Activated CD4-positive, alpha-beta T cell treated with anti-CD3 and anti-CD28 coated beads for 4 hours (primary cell): ENCODE results near the gene SEMA4G.

ENCODE experiments used
- DNase-seq, 2 donors: peaks; one replicate each; pipeline ENCODE4 v3.0.0-alpha.2; 2020

Gene SEMA4G

DNA sequence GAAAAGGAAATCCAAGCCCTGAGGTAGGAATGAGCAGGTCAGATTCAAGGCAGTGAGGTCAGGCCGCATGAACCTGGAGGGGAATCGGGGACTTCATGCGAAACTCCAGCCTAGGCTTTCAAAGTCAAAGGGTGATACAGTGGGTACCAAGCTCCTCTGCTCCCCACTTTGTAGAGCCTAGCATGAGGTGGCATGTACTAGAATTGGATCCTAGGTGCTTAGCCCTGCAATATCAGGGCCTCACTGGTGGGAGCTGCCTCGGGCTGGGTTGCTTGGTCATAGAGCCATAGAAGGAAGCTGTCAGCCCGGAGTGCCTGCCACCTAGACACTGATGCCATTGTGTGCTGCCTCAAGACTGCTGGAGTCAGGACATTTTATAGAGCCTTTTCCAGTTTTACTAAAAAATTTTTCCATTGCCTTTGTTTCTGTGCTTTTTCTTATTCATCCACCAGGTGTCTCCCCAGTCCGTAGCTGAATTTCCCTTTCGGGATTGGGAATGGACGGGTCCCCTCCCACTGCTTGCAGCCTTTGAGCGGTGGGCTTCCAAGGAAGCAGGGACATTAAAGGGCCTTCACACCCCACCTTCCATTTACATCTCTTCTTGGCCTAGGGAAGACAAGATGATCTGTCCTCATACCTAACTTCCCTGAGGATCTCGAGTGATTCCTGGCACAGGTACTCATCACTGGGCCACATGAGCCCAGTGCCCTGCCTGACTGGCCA lies 24.8 kb downstream of the SEMA4G start:
- no peak for DNase-seq

DNA sequence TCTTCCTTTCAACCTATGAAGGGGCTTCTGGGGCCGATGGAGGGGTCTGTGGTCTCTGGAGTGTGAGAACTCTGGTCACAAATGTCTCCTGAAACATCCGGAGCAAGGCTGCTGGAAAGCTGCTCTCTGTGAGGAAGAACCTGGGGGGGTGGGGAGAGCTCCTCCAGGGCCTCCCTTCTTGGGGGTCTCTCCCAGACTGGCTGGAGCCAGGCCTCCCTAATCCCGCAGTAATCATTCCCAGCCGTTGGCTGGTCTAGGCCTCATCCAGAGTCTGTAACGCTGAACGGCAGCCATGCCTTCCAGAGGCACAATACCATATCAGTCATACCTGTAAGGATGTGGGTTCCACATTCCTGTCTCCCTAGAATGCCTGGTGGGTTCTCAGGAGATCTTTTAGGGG lies 25.9 kb downstream of the SEMA4G start:
- no peak for DNase-seq

DNA sequence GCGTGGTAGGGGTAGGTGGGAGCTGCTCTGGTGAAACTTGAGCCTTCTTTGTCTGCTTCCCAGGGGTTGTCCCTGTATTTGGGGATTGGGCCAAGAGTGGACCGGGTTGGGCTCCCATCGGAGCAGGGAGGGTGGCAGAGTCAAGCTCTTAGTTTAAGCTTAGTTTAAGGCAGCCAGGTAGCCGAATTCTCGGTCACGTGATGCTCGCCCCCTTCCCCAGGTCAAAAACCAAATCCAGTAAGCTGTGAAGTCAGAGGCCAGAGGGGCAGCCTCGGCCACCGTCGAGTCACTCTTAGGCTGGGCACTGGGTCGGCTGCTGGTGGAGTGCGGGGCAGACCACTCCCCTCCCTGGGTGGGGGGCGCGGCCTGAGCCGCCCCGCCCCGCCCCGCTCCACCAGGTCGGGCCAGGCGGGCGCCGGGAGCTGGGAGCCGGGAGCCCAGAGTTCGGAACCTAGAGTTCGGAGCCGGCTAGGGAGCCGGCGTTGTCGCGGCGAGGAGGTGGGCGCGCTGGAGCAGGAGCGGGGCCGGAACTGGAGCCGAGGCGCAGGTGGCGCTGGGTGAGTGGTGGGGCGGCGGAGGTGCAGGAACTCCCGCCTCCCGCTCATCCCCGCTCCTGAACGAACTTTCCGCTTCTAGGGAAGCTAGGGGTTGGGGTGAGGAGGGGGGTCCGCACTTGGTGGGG lies 27.5 kb downstream of the SEMA4G start:
- DNase-seq: peak in 1 of 2 donors; percentile 37

DNA sequence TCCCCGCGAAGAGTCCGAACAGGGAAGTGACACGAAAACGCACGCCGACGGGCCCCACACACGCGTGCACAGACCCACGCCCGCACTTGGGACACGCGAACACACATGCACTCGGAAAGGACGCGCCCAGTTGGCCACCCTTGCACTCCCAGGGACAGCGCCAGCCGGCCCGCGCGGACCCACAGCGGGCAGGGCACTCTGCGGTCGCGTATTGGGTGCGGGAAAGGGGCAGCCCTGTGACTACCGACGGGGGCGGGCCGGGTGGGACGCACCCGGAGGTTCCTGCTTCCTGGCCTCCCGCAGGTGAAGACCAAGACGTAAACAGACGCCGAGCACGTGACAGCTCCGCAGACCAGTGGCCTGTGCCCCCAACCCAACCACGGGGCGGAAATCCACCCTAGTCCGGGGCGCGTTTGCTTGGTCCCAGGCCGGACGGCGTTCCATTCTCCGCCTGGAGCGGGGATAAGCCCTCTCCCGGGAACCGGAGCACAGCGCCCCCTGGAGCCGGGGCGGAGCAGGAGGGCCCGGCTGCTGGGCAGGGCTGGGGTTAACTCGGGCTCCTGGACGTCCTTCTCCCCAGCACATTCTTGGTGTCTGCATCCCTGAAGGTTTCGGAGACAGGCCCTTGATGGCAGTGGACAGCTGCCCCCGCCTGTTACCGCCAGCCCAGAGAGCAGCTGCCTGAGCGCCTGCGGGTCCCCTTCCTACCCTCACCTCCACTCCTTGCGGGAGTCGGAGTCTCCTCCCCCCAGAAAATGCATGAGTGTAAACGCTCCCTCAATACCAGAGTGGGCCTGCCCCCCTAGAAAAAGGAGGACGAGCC lies 28.3 kb downstream of the SEMA4G start:
- peak; percentile 69 for DNase-seq

DNA sequence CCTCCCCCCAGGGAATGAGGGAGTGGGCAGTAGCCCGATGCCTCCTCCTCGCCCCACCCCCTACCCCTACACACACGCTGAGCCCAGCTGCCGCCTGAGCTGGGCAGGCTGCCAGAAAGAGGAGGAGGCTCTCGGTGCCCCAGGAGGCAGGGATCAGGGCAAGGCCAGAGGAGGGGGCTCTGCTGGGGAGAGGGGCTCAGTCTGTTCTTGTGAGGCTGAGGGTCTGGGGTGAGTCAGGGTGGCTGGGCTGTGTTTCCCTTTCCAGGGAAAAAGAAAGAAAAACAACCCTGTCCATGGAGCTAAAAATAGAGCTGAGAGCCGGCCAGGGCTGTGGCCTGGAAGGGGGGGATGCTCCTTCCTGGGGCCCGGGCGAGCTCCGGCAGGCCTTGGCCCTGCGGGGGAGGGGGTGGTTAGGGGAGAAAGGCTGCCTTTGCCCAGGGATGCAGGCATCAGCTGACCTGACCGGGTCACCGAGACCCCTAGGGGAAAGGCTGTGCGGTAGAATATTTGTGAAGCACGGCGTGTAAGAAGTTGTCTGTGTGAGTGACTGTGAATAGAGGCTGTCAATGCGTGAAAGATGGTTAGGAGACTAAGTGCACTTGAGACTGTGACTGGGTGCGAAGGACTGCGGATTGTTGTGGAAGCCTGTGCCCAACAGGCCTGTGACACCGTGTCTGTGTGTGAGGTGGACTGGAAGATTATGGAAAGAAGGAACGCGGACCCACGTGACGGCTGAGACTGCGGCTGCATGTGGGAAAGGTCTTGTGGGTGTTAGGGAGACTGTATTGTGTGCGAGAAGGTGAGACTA lies 29.1 kb downstream of the SEMA4G start:
- DNase-seq: peak; percentile 66 to 72

DNA sequence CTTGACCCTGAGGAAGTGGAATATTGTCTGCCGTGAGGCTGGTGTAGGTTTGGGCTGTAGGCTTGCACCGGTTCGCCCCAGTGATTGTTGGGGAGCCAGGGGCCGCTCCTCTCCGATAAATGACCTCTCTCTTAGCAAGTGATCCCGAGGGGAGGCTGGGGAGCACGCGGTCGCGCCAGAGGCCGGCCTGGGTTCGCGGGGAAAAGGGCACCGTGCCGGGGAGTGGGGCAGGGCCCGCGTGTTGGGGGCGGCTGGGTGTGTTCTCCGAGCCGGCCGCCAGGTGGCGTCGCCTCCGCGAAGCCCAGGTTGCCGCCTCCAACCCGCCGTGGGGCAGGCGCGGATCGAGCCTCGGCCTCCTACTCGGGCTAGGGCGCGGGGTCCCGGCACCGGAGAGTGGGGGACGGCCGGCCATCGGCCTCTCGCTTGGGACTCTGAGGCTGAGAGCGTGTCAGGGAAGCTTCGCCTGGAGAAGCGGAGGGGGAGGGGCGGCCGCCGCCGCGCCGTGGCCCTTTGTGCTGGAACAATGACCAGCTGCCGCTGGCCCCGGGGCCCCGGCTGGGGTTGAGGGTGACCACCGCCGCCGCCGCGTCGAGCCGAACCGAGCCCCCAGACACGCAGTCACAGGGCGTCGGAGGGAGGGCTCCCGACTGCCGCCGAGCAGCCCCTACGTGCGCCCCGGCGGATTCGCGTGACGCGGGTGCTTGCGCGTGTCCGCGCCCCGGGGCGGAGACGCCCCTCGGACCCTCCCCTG lies 29.9 kb downstream of the SEMA4G start:
- DNase-seq: peak; percentile 76 to 78

DNA sequence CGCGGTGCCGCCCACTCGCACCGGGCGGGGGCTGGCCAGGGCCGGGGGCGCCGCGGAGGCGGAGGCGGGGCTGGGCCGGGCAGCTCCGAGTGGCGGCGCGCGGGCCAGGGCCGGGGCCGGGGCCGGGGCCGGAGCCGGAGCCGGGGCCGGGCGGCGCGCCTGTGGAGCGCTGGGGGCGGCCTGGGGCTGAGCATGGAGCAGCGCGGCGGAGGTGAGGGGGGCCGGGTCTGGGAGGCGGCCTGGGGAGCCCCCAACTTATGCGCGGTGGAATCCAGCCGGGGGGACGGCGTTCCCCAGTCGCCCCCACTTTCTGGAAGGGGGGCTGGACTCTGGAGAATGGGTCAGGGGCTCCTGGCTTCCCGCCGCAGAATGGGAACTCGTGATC lies 30.4 kb downstream of the SEMA4G start, which contains the start of gene LZTS2:
LZTS2 (plus strand) TSS at position 67 of the 385 bp plus-strand sequence. CDS start 2,731 bp downstream, outside the sequence.
- no peak for DNase-seq

DNA sequence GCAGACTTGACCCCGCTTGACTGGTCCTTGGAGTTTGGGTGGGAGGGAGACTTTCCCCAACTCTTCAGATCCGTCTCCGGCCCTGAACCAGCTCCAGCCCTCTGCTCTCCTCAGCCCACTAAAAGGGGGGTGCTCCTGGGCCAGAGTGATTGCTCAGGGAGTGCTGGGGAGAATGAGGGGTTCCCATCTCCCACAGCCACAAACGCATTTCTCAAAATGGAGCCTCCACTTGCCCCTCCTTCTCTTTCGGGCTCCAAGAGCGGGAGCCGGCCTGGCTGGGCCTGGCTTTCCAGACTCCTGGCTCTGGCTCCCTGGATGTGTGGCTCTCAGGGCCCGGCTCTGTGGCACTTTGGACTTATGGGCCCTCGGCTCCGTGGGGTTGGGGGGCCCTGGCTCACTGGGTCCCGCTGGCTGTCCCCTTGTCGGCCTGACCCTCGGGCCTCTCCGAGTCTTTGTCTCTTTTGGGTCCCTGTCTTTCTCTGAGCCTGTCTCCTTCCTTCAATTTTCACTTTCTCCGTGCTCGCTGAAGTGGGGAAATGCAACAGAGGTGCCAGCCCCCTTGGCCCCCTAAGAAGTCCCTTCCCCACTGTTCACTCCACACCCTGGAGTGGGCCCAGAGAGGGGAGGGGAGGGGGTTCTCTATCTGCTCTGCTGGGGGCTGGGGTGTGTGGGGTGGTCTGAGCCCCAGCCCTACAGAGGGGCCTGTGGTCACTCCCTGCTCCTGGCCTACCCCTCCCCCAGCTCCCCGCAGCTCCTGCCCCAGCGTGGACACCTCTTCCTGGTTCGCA lies 31.0 kb downstream of the SEMA4G start:
- DNase-seq: no peak

DNA sequence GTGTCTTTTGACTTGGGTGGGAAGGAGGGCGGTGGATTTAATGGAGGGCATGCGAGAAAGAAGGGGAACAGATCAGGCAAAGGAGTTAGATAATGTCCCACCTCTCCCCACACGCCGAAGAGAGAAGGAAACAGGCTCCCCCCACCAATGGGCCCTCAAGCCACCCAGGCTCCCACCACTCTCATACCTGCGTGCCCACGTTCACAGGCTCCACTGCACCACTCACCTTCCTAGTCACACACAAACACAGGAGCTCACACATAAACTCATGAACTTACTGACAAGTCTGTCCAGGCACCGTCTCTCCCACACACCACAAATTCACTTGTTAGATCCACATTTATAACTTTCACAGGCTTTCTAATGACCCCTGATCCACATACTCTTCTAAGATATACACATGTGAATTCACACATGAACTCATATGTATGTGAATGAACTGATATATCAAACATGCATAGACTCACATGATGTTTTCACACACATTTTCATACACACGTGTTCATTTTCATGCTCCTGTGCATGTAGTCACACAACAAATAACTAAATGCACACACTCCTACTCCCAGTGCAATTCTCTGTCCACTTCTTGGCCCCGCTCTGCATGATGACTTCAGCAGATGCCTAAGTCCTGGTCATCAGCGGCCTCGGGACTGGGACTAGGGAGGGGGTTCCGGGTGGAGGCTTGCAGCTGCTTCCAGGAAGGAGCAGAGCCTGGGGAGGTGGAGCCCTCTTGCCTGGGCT lies 31.8 kb downstream of the SEMA4G start:
- no peak for DNase-seq

DNA sequence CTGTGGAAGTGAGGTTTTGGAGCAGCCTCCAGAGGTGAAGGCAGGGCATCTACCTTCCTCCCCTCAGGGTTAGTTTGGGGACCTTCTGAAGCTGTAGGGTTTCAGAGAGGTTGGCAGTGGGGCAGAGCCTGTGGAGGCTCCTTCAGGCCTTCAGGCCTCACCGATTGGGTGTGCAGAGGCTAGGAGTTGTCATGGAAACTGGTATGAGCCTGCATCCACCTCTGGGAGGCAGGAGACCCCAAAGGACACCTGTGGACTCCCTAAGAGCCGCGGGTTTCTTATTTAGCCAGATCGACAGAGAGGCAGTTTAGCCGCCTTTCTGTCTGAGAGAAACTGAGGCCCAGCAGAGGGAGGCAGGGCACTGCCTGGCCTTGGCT lies 32.3 kb downstream of the SEMA4G start:
- DNase-seq: no peak

DNA sequence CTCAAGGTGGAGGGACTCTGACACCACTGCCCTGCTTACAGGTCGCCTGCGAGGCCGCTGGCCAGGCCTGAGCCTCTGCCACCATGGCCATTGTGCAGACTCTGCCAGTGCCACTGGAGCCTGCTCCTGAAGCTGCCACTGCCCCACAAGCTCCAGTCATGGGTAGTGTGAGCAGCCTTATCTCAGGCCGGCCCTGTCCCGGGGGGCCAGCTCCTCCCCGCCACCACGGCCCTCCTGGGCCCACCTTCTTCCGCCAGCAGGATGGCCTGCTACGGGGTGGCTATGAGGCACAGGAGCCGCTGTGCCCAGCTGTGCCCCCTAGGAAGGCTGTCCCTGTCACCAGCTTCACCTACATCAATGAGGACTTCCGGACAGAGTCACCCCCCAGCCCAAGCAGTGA lies 33.2 kb downstream of the SEMA4G start:
- DNase-seq: no peak

DNA sequence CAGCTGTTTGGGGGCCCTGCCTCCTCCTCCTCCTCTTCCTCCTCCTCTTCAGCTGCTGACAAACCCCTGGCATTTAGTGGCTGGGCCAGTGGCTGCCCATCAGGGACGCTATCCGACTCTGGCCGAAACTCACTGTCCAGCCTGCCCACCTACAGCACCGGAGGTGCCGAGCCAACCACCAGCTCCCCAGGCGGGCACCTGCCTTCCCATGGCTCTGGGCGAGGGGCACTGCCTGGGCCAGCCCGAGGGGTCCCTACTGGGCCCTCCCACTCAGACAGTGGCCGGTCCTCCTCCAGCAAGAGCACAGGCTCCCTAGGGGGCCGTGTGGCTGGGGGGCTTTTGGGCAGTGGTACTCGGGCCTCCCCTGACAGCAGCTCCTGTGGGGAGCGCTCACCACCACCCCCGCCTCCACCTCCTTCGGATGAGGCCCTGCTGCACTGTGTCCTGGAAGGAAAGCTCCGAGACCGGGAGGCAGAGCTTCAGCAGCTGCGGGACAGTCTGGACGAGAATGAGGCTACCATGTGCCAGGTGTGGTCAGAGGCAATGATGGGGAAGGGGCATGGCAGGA lies 34.4 kb downstream of the SEMA4G start:
- DNase-seq: no peak

DNA sequence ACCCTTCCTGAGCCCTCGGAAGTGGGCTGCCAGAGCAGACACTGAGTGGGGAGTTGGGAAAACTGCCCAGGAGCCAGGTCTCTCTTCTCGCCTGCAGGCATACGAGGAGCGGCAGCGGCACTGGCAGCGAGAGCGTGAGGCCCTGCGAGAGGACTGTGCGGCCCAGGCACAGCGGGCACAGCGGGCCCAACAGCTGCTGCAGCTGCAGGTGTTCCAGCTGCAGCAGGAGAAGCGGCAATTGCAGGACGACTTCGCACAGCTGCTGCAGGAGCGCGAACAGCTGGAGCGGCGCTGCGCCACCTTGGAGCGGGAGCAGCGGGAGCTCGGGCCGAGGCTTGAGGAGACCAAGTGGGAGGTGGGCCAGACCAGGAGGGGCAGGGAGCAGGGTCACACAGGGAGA lies 36.1 kb downstream of the SEMA4G start:
- no peak for DNase-seq

DNA sequence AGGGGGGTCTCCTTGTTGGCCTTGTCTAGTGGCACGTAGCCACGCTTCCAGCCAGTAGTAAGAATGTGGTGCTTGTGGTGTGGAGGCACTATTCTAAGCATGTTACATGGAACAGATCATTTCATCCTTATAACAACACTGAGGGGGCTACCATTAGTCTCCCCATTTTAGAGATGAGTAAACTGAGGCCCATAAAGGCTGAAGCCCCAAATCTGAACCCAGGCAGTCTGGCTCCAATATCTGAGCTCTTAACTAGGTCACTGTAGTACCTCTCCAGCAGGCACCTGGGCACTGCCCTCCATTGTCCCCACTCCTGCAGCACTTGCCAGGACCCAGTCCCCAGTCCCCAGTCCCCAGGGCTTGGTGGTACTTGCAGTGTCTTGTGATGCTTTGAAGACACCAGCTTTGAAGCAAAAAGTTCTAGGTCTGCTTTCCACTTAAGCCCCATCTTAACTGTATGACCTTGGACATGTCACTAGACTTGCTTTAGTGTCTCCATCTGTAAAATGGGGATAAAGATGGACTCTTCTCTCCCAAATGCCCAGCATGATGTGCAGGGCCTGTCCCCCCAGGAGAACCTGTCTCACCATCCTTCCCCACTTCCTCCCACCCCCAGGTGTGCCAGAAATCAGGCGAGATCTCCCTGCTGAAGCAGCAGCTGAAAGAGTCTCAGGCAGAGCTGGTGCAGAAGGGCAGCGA lies 36.7 kb downstream of the SEMA4G start:
- no peak for DNase-seq

DNA sequence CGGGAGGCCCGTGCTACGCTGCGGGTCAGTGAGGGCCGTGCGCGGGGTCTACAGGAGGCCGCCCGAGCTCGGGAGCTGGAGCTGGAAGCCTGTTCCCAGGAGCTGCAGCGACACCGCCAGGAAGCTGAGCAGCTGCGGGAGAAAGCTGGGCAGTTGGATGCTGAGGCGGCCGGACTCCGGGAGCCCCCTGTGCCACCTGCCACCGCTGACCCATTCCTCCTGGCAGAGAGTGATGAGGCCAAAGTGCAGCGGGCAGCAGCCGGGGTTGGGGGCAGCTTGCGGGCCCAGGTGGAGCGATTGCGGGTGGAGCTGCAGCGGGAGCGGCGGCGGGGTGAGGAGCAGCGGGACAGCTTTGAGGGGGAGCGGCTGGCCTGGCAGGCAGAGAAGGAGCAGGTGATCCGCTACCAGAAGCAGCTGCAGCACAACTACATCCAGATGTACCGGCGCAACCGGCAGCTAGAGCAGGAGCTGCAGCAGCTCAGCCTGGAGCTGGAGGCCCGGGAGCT lies 37.3 kb downstream of the SEMA4G start:
- no peak for DNase-seq

DNA sequence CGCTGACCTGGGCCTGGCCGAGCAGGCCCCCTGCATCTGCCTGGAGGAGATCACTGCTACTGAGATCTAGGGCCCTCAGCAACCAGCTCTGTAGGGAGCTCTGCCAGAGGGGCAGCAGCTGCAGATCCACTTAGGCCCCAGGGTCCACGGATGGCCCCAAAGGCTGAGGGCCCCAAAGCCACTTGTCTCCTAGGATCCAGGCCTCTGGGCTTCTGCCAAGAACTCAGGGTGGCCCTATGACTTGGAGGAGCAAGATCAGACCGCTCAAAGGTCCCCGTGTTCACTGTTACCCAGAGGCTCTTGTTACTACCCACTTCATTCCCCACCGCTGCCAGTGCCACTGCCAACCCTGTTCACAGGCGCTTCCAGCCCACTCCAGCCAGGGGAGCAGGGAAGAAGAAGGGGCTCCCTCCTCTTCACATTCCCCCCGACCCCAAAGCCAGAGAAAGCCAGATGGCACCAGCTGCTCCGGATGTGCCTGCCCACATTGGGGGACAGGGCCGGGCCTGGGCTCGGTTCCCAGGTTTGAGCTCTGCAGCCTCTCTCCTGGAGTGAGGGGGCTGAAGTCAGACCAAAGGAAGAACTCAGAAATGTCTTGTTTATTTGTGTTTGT lies 37.9 kb downstream of the SEMA4G start:
- DNase-seq: no peak

DNA sequence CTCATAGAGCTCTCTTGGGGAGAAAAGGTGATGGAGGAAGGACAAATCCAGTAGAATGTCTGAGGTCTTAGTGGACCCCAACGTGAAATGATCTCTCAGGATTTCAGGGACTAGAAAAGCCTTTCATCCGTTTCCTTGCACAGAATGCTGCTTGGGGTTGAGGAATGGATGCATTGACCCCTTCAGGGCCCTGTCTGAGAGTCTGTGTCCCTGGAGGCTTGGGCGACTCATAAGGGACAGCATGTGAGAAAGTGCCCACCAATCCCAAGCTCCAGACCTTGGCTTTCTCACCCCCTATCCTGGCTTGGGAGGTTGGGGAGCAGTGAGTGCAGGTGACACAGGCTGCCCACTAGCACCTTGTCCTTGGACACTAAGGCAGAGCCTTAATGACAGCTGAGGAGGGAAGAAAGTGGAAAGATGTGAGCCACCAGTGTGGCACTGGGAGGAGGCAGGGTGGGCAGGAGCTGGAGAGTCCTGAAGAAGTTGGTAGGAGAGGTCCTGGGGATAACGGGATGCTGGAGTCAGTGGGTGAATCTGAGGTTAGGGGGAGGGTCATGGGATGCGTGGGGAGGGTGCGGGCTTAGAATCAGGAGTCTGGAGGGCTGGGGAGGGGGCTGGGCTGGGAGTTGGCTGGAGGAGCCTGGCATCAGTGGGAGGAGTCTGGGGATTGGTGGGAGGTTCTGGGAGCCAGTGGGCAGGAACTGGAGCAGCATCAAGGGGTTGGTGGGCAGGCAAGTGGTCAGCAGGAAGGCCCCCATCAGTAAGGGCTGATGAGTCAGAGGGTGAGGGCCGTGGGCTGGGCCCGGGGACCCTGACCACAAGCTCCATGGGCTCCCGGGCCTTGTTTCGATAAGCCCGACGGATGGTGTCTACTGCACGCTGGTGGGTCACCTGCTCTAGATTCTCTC lies 38.9 kb downstream of the SEMA4G start:
- DNase-seq: no peak
